ENCODE measurements around the gene ASIC2. TPM values are rescaled to one million over a fixed set of nuclear protein-coding genes. Genes with fewer than 3 reads are reported as not detected.

Gene ASIC2
- total RNA-seq, 2 donors from 2014 or later = 2.0 to 2.2 TPM

DNA sequence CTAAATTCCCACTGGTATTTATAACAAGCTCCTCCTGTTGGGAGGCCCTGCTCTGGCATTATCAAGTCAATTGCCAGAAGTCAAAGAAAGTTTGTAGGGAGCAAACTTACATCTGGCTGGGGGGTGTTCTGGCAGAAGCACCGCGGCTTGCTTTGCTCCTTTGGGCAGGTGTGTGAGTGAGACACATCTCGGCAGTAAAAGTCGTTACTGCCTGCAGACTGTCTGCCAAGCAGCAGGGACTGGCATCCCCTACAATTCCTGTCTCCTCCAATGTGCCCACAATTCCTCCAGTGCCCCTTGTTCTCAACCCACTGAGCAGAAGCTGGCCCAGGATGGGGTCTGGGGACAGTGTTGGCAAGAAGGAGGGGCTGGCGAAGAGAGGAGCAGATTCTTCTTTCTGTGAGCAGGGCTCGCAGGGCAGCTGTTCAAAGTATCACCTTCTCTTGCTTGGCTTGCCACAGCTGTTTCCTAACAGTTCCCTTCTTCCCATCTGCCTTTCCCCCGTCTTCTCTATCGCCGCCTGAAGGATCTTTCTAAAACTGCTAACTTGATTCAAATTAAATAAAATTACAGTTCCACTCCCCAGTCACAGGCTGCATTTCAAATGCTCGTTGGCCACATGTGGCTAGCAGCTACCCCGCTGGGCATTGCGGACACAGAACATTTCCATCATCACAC, 271.2 kb downstream of the ASIC2 start:
- intact Hi-C loops (cut with DNase I, micrococcal nuclease) = no loop called here
- ATAC-seq = no peak

DNA sequence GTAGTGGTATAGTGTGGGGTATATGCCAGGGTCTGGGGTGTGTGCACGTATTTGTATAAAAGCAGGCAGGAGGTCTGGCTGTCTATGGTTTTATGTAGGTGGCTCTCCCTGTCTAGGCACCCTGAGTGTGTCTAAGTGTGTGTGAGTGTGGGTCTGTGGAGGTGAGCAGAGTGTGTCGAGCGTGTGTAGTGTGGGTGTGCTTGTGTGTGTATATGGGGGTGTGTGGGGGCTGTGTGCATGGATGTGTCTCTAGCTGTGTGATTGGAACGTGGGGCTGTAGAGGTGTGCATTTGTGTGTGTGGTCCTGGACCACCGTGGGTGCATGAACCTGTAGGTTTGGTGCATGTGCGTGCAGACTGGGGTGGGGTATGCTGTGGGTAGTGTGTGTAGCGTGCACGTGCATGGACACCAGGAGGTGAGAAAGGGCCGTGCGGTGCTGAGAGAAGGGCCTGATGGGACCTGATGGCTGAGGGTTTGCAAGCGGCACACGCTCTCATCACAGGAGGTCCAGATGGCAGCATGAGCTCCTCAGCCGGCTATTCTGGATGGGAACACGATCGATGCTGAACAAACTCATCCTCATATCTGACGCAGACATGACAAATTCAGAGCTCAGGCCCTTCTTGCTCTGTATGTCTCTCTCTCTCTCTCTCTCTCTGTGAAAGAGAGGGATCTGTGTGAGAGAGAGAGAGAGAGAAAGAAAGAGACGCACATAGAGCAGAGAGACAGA, 273.8 kb downstream of the ASIC2 start:
- ATAC-seq = no peak
- no peak for DNase-seq
- intact Hi-C loops (cut with DNase I, micrococcal nuclease) = no loop called here

More for the DNA sequence above, 271.2 kb downstream of the ASIC2 start:
- DNase-seq = no peak

GRCh38 chr17:33017366-33017765, 275.7 kb downstream of the ASIC2 start:
- ATAC-seq (no peak), DNase-seq (no peak)
- intact Hi-C loops (cut with DNase I, micrococcal nuclease) = no loop called here

DNA sequence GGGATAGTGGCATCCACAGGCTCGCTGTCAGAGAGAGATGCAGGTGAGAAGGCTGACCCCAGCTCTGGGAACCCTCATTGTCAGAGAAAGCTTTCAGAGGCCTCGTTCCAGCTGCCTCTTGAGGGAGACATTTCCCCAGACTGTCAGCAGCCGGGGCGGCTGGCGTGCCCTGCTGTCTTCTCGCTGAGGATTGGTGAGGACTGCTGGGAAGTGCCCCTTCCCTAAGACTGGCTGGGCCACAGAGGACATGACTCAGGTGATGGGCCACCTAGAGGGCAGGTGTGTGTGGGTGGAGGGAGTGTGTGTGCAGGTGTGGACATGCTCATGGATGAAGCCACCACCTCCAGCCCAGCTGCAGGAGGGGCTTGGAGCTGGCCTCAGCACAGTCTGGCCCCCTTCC, 276.2 kb downstream of the ASIC2 start:
- ATAC-seq (no peak), DNase-seq (peak in 1 of 2 donors; percentile 13)
- intact Hi-C loops (cut with DNase I, micrococcal nuclease) = no loop called here

- intact Hi-C loops (cut with DNase I, micrococcal nuclease) = no loop called here
- ATAC-seq (no peak), DNase-seq (peak in 1 of 2 donors; percentile 6)
Observed at GRCh38 chr17:33015716-33016346, 277.3 kb downstream of the ASIC2 start.

GRCh38 chr17:33014751-33015150, 278.3 kb downstream of the ASIC2 start:
- DNase-seq (peak in 1 of 2 donors; percentile 4), ATAC-seq (no peak)
- intact Hi-C loops (cut with DNase I, micrococcal nuclease) = no loop called here

GRCh38 chr17:33013596-33014375, 279.3 kb downstream of the ASIC2 start:
- no peak for ATAC-seq

DNA sequence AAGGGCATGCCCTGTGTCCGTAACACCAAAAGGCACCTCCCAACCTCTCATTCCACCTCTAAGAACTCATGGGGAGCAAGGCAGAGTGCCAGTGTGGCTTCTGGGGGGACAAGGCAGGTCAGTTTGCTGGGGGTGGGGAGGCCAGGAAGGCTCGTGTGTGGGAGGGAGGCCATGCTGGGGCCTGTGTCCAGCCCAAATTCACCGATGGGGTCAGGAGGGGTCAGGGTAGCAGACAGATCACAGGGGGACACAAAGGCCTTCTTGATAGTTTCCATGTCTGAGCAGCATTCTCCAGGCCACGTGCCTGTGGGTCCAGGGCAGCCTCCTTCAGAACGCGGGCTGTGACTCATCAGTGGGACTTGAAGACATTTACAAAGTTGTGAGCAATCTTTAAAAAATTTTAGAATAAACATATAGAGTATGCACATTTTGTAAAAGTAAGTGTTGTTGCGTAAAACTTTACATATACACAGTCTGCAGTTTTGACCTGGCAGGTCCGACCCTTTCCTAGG, 280.5 kb downstream of the ASIC2 start:
- ATAC-seq = no peak

More at GRCh38 chr17:33013596-33014375, 279.3 kb downstream of the ASIC2 start:
- intact Hi-C loops (cut with DNase I, micrococcal nuclease) = no loop called here
- DNase-seq = peak in 1 of 2 donors; percentile 6

DNA sequence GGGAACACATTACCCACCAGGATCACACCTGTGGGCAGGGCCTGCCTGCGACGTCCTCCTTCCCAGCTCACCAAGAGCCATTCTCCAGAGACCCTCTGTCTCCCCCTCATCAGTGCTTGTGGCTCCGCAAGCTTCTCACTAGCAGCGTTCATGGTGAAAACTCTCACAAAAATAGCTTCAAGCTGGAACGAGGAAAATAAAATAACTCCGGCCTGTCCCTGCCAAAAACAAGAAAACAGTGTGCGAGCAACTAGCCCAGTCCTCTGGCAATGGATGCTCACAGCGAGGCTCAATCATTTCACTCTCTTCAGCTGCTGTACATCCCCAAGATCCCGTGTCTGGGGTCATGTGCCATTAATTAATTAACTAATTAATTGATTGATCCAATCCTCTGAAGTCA, 283.5 kb downstream of the ASIC2 start:
- no peak for ATAC-seq
- peak in 1 of 2 donors; percentile 15 for DNase-seq
- intact Hi-C loops (cut with DNase I, micrococcal nuclease) = no loop called here

More for the DNA sequence above, 280.5 kb downstream of the ASIC2 start:
- intact Hi-C loops (cut with DNase I, micrococcal nuclease) = no loop called here
- peak in 1 of 2 donors; percentile 14 for DNase-seq

- DNase-seq = no peak
- intact Hi-C loops (cut with DNase I, micrococcal nuclease) = no loop called here
- ATAC-seq = no peak
Observed at GRCh38 chr17:33007186-33007585, 285.9 kb downstream of the ASIC2 start.

DNA sequence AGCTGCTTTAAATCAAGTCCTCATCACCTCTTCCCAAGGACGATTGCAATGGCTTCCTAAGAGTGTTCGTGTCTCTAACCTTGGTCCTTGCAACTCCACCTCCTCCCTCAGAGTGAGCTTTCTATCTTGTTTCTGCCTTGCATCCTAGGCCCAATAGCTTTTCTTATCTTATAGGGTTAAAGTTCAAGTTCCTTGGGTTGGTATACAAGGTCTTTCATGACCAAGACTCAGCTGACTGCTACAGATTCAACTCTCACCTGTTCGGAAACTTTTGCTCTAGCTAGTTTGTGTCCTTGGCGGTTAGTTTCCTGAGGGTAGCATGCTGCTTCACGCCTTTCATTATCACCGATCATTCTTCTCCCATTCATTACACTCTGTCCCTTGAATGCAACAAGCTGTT, 290.8 kb downstream of the ASIC2 start:
- intact Hi-C loops (cut with DNase I, micrococcal nuclease) = no loop called here
- no peak for DNase-seq

GRCh38 chr17:32998887-32999228, 294.2 kb downstream of the ASIC2 start:
- no peak for ATAC-seq
- intact Hi-C loops (cut with DNase I, micrococcal nuclease) = loop anchor here in 1 of 2 donors (10.0 kb wide), 1 partner anchor 214 kb away; no protein-coding TSS in a partner anchor

More for the DNA sequence above, 290.8 kb downstream of the ASIC2 start:
- peak; percentile 48 for ATAC-seq

DNA sequence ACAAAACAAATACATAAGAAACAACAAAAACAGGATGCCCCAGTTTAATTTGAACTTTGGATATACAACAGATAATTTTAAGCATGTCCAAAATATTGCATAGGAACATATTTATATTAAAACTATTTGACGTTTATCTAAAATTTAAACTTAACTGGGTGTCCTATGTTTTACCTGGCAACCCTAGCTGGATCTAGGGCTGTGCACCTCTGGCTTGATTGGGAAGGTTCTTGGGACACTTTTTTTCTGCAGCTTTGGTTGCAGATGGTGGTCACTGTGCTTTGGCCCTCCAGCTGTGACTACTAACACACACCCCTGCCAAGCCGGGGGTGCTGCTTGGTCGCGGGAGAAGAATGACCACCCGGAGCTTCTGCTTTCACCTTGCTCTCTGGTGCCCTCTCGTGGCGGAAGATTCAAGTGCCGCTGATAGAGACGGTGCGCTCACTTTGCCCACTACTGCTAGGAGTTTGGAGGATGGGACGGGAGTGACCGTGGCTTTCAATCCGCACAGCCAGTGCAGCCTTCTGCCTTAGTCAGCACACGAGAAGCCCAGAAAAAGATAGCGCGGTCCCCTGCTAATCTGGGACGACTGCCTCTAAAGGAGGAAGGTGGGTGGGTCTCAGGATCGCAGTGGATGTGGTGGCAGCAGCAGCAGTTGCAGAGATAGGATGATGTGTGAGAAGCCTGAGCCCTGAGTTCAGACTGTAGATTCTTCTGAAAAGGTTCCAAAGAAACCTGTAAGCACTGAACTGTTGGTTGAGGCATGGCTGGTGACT, 294.8 kb downstream of the ASIC2 start:
- ATAC-seq (peak; percentile 76), DNase-seq (peak; percentile 72 to 94)
- intact Hi-C loops (cut with DNase I, micrococcal nuclease) = loop anchor here in 1 of 2 donors (10.0 kb wide), 1 partner anchor 213 kb away; no protein-coding TSS in a partner anchor

More at GRCh38 chr17:32998887-32999228, 294.2 kb downstream of the ASIC2 start:
- DNase-seq = no peak

GRCh38 chr17:32995416-32996045, 297.6 kb downstream of the ASIC2 start:
- ATAC-seq (no peak), DNase-seq (no peak)
- intact Hi-C loops (cut with DNase I, micrococcal nuclease) = loop anchor here in 1 of 2 donors (10.0 kb wide), 1 partner anchor 211 kb away; no protein-coding TSS in a partner anchor

DNA sequence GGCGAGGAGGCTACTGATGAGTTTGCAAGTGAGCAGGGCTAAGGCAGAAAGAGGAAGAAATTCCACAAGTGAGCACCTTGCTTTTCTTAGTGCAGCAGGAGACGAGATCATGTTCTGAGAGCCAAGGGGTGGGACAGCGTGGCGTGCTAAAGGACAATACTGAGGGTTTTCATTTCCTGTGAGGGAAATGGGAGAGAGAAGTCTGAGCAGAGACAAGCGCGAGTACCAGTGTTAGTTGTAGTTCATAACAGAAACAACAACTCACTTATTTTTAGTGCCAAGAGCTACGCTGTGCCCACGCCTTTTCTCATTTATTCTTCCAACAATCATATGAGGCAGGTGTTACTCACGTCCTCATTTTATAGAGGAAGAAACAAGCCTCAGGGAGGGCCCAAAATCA, 299.1 kb downstream of the ASIC2 start:
- peak; percentile 40 for ATAC-seq
- intact Hi-C loops (cut with DNase I, micrococcal nuclease) = loop anchor here in 1 of 2 donors (10.0 kb wide), 1 partner anchor 209 kb away; no protein-coding TSS in a partner anchor
- DNase-seq = no peak

DNA sequence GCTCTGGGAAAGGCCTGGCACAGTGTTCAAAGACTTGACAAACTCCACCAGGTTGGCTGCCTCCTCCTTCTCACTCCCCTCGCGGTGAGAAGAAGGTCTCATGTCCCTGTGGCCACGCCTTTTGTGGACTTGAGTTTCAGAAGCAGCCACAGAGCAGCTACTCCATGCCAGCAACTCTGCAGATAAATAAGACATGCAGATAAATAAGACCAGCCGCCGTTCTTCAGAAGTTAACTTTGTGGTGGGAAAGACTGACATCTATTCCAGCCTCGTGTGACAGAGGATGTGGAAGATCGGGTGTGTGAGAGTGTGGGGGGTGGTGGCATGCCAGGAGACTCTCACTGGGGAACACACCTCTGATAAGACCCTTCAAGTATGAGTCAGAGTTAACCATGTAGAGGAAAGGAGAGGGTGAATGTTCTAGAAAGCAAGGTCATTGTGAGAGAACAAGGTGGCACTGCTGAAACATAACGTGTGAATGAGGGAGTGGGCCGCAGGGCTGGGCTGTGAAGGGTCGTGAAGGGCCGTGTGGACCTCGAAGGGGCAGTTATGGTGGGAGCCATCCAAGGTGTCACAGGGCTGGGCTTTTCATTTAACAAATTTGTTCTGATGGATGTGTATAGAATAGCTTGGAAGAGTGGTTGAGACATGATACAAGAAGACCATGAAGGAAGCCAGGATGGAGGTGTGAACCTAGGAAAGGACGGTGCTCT, 300.6 kb downstream of the ASIC2 start:
- intact Hi-C loops (cut with DNase I, micrococcal nuclease) = loop anchor here in 1 of 2 donors (10.0 kb wide), 1 partner anchor 208 kb away; no protein-coding TSS in a partner anchor
- ATAC-seq (peak; percentile 44), DNase-seq (no peak)
